ENCODE data around the gene PALMD. TPM values are rescaled to one million over a fixed set of nuclear protein-coding genes. Genes with fewer than 3 reads are reported as not detected.
A peak's percentile ranks its signal among the peaks of the same experiment; 100 is the strongest.

PALMD gene
- total RNA-seq, 1 experiment from 2014 or later: not detected

GRCh38 chr1:99727575-99728185 is 81.8 kb downstream of the PALMD start:
- CTCF ChIA-PET: no interaction called here

GRCh38 chr1:99728494-99729235 is 82.8 kb downstream of the PALMD start:
- no peaks in the 10 kb centered on the region for H3K9me3 Mint-ChIP-seq (ENCODE audit: unreplicated experiment)
- H3K4me3 Mint-ChIP-seq (ENCODE audit: unreplicated experiment): no peak overlapping the region
- Histone ChIP-seq H3K4me1 (no peaks in the 10 kb centered on the region), H3K4me3 (ENCODE audit: low read depth, low read length) (no peak overlapping the region), H3K27me3 (replicated peaks; ENCODE audit: control insufficient read depth, insufficient read depth, low read length) (no peaks in the 10 kb centered on the region), H3K9me3 (no peaks in the 10 kb centered on the region), H3K36me3 (ENCODE audit: control insufficient read depth, insufficient read depth, low read length) (no peaks in the 10 kb centered on the region)
- no peaks in the 10 kb centered on the region for H3K36me3 Mint-ChIP-seq (ENCODE audit: insufficient read depth, unreplicated experiment)
- CTCF ChIA-PET: no interaction called here
- H3K27ac Mint-ChIP-seq (ENCODE audit: unreplicated experiment): no peak overlapping the region
- TF ChIP-seq CTCF (IDR thresholded peaks at IDR 0.05; ENCODE audit: insufficient read depth in 1 of 2, low read depth in 1 of 2, low read length in 1 of 2, severe bottlenecking in 1 of 2, unreplicated experiment in 1 of 2): peak; percentile 23 to 40
- H3K4me1 Mint-ChIP-seq (ENCODE audit: low read depth, unreplicated experiment): no peaks in the 10 kb centered on the region
- H3K27me3 Mint-ChIP-seq (ENCODE audit: insufficient read depth, unreplicated experiment): no peaks in the 10 kb centered on the region
- intact Hi-C loops (cut with micrococcal nuclease; ENCODE audit: unreplicated experiment): loop anchor here (1.0 kb wide), 1 partner anchor 9 kb away; no protein-coding TSS in a partner anchor
- POLR2A ChIA-PET: no interaction called here
- BruUV-seq (replicated peaks): no TSS peak
- DNase-seq: peak in 1 of 2 experiments; percentile 29

More at GRCh38 chr1:99727575-99728185, 81.8 kb downstream of the PALMD start:
- Histone ChIP-seq H3K36me3 (ENCODE audit: control insufficient read depth, insufficient read depth, low read length) (no peaks in the 10 kb centered on the region), H3K4me1 (no peaks in the 10 kb centered on the region), H3K9me3 (no peaks in the 10 kb centered on the region), H3K4me3 (ENCODE audit: low read depth, low read length) (no peak overlapping the region), H3K27me3 (replicated peaks; ENCODE audit: control insufficient read depth, insufficient read depth, low read length) (no peaks in the 10 kb centered on the region)
- no peak for DNase-seq
- POLR2A ChIA-PET: no interaction called here
- Mint-ChIP-seq H3K4me3 (ENCODE audit: unreplicated experiment) (no peak overlapping the region), H3K36me3 (ENCODE audit: insufficient read depth, unreplicated experiment) (no peaks in the 10 kb centered on the region), H3K9me3 (ENCODE audit: unreplicated experiment) (no peaks in the 10 kb centered on the region), H3K4me1 (ENCODE audit: low read depth, unreplicated experiment) (no peaks in the 10 kb centered on the region), H3K27ac (ENCODE audit: unreplicated experiment) (no peak overlapping the region), H3K27me3 (ENCODE audit: insufficient read depth, unreplicated experiment) (no peaks in the 10 kb centered on the region)
- BruUV-seq (replicated peaks): no TSS peak
- intact Hi-C loops (cut with micrococcal nuclease; ENCODE audit: unreplicated experiment): loop anchor here (1.0 kb wide), 1 partner anchor 10 kb away; no protein-coding TSS in a partner anchor
- no peak for TF ChIP-seq CTCF (IDR thresholded peaks at IDR 0.05; ENCODE audit: insufficient read depth in 1 of 2, low read depth in 1 of 2, low read length in 1 of 2, severe bottlenecking in 1 of 2, unreplicated experiment in 1 of 2)

- no peak overlapping the region for H3K4me3 ChIP-seq (ENCODE audit: low read depth, low read length)
- DNase-seq: no peak
- no peak overlapping the region for H3K27ac Mint-ChIP-seq (ENCODE audit: unreplicated experiment)
- H3K4me1 ChIP-seq: no peaks in the 10 kb centered on the region
- H3K27me3 ChIP-seq (replicated peaks; ENCODE audit: control insufficient read depth, insufficient read depth, low read length): no peaks in the 10 kb centered on the region
- no peaks in the 10 kb centered on the region for H3K27me3 Mint-ChIP-seq (ENCODE audit: insufficient read depth, unreplicated experiment)
- no peak overlapping the region for H3K4me3 Mint-ChIP-seq (ENCODE audit: unreplicated experiment)
- H3K36me3 Mint-ChIP-seq (ENCODE audit: insufficient read depth, unreplicated experiment): no peaks in the 10 kb centered on the region
- intact Hi-C loops (cut with micrococcal nuclease; ENCODE audit: unreplicated experiment): no loop called here
- no peaks in the 10 kb centered on the region for H3K9me3 ChIP-seq
- no peak for TF ChIP-seq CTCF (IDR thresholded peaks at IDR 0.05; ENCODE audit: insufficient read depth in 1 of 2, low read depth in 1 of 2, low read length in 1 of 2, severe bottlenecking in 1 of 2, unreplicated experiment in 1 of 2)
- H3K9me3 Mint-ChIP-seq (ENCODE audit: unreplicated experiment): no peaks in the 10 kb centered on the region
- ChIA-PET POLR2A (no interaction called here), CTCF (no interaction called here)
- H3K4me1 Mint-ChIP-seq (ENCODE audit: low read depth, unreplicated experiment): no peaks in the 10 kb centered on the region
- no TSS peak for BruUV-seq (replicated peaks)
- H3K36me3 ChIP-seq (ENCODE audit: control insufficient read depth, insufficient read depth, low read length): no peaks in the 10 kb centered on the region
These were observed 85.5 kb downstream of the PALMD start for GRCh38 chr1:99731384-99731783.
